BJ (cell line): Measurements from ENCODE around the gene PPP1R3F. TPM values are rescaled to one million over a fixed set of nuclear protein-coding genes. Genes with fewer than 3 reads are reported as not detected.

Source experiments
- CTCF ChIA-PET: fragments of 350-600 bp; formaldehyde crosslinking; extraction: SDS; loops from one replicate; lab custom pipeline; 2021; ENCODE audit warnings: antibody characterized with exemption, inconsistent platforms; lab: Yijun Ruan, JAX
- POLR2A ChIA-PET: fragments of 300-600 bp; sonication (Branson Sonifier 250); formaldehyde crosslinking; extraction: SDS; loops from one replicate; lab custom pipeline; 2021; ENCODE audit warnings: antibody characterized with exemption; lab: Charles Lee
- DNase-seq: peaks from one replicate; pipeline ENCODE4 v3.0.0-alpha.2; 2011; ENCODE audit warnings: low read depth
- H3K27me3 ChIP-seq: 2 replicates; pipeline ENCODE4 v1.6.0; 2011; ENCODE audit warnings: low read length; ENCODE audit not compliant: control insufficient read depth, insufficient read depth
- H3K36me3 ChIP-seq: 2 replicates; pipeline ENCODE4 v1.5.1; 2011; ENCODE audit warnings: low read length; ENCODE audit not compliant: control insufficient read depth, insufficient read depth
- H3K4me3 ChIP-seq: 2 replicates; pipeline ENCODE4 v1.5.1; 2011; ENCODE audit warnings: low read depth, mild to moderate bottlenecking, control low read depth, low read length
- polyA plus RNA-seq: library from polyadenylated mRNA; depleted of rRNA; stranded (reverse); fragments of >200 nt; gene quantifications from 2 replicates; pipeline ENCODE4 v1.2.3, GENCODE V29; 2011
- TF ChIP-seq, protein P1 (sequence below): IDR thresholded peaks from 2 replicates; pipeline ENCODE4 v1.5.1; 2011; ENCODE audit warnings: low read depth, mild to moderate bottlenecking, control low read depth, inconsistent platforms, low read length, moderate library complexity; ENCODE audit not compliant: insufficient read depth

Gene PPP1R3F
- polyA plus RNA-seq, 1 experiment, result 3.5 TPM

DNA sequence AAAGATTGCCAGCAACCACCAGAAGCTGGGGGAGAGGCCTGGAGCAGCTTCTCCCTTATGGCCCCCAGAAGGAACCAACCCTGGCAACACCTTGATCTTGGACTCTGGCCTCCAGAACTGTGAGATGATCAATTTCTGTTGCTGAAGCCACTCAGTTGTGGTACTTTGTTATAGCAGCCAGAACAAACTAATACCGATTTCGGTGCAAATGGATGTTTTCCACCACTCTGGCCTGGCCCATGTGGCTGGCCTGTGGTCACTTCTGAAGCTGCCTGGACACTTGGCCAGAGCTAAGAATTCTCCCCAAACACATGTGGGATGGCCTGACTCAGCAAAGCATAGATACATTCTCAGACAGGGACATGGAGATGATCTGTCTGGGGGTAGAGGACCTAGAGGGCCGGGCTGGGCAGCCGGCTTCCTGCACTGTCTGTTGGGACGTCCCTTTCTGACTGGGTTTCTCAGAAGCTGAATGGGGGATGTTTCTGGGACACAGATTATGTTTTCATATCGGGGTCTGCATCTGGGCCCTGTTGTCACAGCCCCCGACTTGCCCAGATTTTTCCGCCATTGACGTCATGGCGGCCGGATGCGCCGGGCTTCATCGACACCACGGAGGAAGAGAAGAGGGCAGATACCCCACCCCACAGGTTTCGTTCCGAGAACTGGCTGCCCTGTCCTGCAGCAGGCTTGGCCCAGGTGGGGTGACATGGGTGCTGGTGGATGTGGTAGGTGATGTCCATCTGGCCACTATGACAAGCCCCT lies 9.2 kb upstream of the PPP1R3F start:
- no peaks in the 10 kb centered on the region for H3K36me3 ChIP-seq
- CTCF ChIA-PET, result interaction anchor here (0.6 kb wide), 1 partner anchor 801 kb away, joined by 3 read pairs; no protein-coding TSS in a partner anchor
- POLR2A ChIA-PET, result no interaction called here
- H3K4me3 ChIP-seq, result no peak overlapping the region
- TF ChIP-seq, protein P1, sequence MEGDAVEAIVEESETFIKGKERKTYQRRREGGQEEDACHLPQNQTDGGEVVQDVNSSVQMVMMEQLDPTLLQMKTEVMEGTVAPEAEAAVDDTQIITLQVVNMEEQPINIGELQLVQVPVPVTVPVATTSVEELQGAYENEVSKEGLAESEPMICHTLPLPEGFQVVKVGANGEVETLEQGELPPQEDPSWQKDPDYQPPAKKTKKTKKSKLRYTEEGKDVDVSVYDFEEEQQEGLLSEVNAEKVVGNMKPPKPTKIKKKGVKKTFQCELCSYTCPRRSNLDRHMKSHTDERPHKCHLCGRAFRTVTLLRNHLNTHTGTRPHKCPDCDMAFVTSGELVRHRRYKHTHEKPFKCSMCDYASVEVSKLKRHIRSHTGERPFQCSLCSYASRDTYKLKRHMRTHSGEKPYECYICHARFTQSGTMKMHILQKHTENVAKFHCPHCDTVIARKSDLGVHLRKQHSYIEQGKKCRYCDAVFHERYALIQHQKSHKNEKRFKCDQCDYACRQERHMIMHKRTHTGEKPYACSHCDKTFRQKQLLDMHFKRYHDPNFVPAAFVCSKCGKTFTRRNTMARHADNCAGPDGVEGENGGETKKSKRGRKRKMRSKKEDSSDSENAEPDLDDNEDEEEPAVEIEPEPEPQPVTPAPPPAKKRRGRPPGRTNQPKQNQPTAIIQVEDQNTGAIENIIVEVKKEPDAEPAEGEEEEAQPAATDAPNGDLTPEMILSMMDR, result no peak
- no peak for DNase-seq
- H3K27me3 ChIP-seq, result no peaks in the 10 kb centered on the region

DNA sequence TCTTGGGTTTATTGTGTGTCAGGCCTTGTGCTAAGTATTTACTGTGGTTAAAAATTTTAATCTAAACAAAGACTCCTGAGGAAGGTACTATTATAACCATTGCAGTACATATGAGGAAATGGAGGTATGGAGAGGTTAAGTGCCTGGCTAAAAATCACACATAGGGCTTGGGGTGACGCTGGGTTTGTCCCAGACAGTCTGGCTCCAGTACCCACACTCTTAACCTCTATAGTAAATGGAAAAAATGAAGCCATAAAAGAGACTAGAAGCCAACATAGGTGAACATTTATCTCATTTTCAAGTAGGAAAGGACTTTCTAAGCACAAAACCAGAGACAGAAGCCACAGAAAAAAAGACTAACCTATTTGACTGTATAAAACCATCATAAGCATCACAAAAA lies 7.0 kb upstream of the PPP1R3F start:
- TF ChIP-seq, protein P1, result no peak
- no peaks in the 10 kb centered on the region for H3K36me3 ChIP-seq
- no peak for DNase-seq
- no peaks in the 10 kb centered on the region for H3K27me3 ChIP-seq
- POLR2A ChIA-PET, result no interaction called here
- CTCF ChIA-PET, result no interaction called here
- no peak overlapping the region for H3K4me3 ChIP-seq

DNA sequence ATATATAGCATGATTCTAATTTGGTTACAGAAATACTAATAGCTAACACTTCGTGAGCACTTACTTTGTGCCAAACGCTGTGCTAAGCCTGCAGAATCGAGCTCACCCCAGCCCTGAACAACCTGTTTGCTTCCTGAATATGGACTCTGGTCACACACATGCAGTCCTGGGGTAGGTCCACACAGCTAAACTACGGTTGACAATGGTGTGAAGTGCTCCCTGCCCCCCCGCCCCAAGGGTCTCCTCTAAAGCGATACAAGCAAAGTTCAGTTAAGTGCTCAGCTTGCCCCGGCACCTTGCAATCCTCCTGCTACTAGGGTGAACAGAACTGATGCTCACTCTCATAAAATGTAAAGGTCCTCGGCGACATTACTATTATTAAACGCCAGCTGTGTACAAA lies 6.0 kb upstream of the PPP1R3F start:
- ChIA-PET CTCF (interaction anchor here (0.6 kb wide), 1 partner anchor 28 kb away, joined by 3 read pairs; no protein-coding TSS in a partner anchor), POLR2A (no interaction called here)
- no peak overlapping the region for H3K4me3 ChIP-seq

DNA sequence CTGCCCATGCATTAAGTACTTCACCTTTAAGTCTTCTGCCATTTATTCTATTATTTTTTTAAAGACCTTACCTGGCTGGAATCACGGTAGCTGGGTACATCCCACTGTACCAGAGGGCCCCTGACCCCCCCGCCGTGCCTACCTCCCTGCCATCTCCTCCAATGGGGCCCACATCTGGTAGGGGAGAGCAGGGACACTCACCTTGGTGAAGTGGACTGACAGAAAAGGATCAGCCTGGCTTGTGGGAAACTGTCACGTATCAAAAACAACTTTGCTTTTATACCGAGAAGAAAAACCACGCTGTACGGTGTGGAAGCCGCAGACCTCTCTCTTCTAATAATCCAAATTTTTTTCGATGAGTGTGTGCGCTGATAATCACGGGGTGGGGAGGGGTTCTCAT lies 5.1 kb upstream of the PPP1R3F start, which contains the start of gene FOXP3:
Gene FOXP3 (minus strand): TSS at position 251 of the 400 bp plus-strand sequence. CDS start 6,205 bp downstream, outside the sequence.
- no peaks in the 10 kb centered on the region for H3K36me3 ChIP-seq
- POLR2A ChIA-PET, result no interaction called here
- H3K4me3 ChIP-seq, result no peak within 1 kb of the TSS
- CTCF ChIA-PET, result no interaction called here
- TF ChIP-seq, protein P1, result no peak
- DNase-seq, result no peak
- H3K27me3 ChIP-seq, result no peaks in the 10 kb centered on the region

More for the DNA sequence above, 6.0 kb upstream of the PPP1R3F start:
- TF ChIP-seq, protein P1, result no peak
- Histone ChIP-seq H3K27me3 (no peaks in the 10 kb centered on the region), H3K36me3 (no peaks in the 10 kb centered on the region)
- DNase-seq, result no peak

DNA sequence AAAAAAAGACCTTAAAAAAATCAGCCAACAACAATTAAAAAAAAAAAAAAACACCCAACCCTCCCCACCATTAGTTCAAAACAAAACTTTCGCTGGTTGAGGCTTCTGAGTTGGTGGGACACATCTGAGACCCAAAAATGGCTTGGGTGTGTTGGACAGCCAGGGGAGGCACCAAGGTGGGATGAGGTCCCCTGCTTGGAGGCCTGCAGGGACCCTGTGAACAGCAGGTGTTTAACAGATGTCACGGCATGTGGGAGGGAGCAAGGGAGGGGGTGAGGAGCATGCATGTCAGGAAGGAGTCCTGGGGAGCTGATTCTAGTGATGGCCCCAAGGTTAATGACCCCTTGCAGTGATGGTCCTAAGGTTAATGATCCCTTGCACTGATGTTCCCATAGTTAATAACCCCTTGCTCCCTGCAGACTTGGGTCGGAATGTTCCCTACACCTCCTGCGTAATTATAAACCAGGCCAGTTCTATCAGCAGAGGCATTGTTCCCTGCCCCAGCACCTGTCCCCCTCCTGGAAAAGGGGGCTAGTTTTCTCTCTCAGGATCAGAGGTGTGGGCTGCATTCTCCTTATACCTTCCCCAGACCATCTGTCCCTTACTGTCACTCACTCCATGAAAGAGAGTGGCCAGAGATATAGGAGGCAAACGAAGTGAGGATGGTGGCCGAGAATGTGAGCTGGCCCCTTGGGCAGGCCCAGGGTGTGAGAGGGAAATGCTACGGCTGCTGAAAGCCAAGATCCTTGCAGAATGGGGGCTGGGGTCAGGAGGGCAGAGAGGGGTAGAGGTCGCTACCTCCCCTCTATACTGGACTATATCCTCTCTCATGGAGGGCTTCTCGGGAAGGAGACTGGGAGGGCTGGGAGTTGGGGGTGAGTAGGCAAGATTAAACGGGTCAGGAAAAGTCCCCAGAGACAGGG lies 2.8 kb upstream of the PPP1R3F start:
- POLR2A ChIA-PET, result no interaction called here
- TF ChIP-seq, protein P1, result no peak
- Histone ChIP-seq H3K27me3 (no peaks in the 10 kb centered on the region), H3K36me3 (no peaks in the 10 kb centered on the region), H3K4me3 (no peak overlapping the region)
- CTCF ChIA-PET, result interaction anchor here (1.3 kb wide), 1 partner anchor 74 kb away, joined by 3 read pairs; no protein-coding TSS in a partner anchor
- no peak for DNase-seq
